Natural killer cell (primary cell): Measurements from ENCODE around the gene DAZAP1. TPM values are rescaled to one million over a fixed set of nuclear protein-coding genes. Genes with fewer than 3 reads are reported as not detected.

Experiments used
- ATAC-seq, 3 donors: fragments of 150-1000 bp in 2 of 3; fragments of 200-7000 bp in 1 of 3; cut with Tn5 transposase; 1 replicate in 1 of 3; 2 replicates in 2 of 3; pipeline ENCODE4 v1.10.0; 2021; ENCODE audit warnings: mild to moderate bottlenecking in 2 of 3, moderate library complexity in 2 of 3
- DNase-seq, 2 donors: peaks; one replicate each; pipeline versions ENCODE4 v3.0.0 to v3.0.0-alpha.2; 2013 to 2021; ENCODE audit warnings: mixed read lengths in 1 of 2
- H3K27ac ChIP-seq: one replicate; pipeline ENCODE4 v1.5.1; 2013; ENCODE audit warnings: mild to moderate bottlenecking, low read length
- H3K27me3 ChIP-seq: one replicate; pipeline ENCODE4 v1.6.1; 2013; ENCODE audit warnings: low read length; ENCODE audit not compliant: control insufficient read depth, insufficient read depth
- H3K36me3 ChIP-seq: one replicate; pipeline ENCODE4 v1.6.1; 2013; ENCODE audit warnings: low read length; ENCODE audit not compliant: control insufficient read depth, insufficient read depth
- H3K4me1 ChIP-seq: one replicate; pipeline ENCODE4 v1.6.1; 2013; ENCODE audit warnings: low read length; ENCODE audit not compliant: control insufficient read depth, insufficient read depth
- H3K4me3 ChIP-seq: one replicate; pipeline ENCODE4 v1.5.1; 2013; ENCODE audit warnings: low read length
- H3K9me3 ChIP-seq: one replicate; pipeline ENCODE4 v1.6.1; 2013; ENCODE audit warnings: low read length; ENCODE audit not compliant: control insufficient read depth, insufficient read depth
- H3K27ac Mint-ChIP-seq, 2 donors: one replicate each; pipeline ENCODE4 v1.8.0; 2022; ENCODE audit warnings: mild to moderate bottlenecking in 2 of 2, mixed read lengths in 2 of 2, moderate library complexity in 1 of 2
- H3K27me3 Mint-ChIP-seq, 2 donors: one replicate each; pipeline ENCODE4 v1.8.0; 2022; ENCODE audit warnings: low read depth in 2 of 2, mixed read lengths in 2 of 2
- H3K36me3 Mint-ChIP-seq: one replicate; pipeline ENCODE4 v1.8.0; 2022; ENCODE audit warnings: mixed read lengths
- H3K4me1 Mint-ChIP-seq, 2 donors: one replicate each; pipeline ENCODE4 v1.8.0; 2022; ENCODE audit warnings: mixed read lengths in 2 of 2
- H3K4me3 Mint-ChIP-seq: one replicate; pipeline ENCODE4 v1.8.0; 2022; ENCODE audit warnings: mild to moderate bottlenecking, moderate library complexity, mixed read lengths
- H3K9me3 Mint-ChIP-seq, 2 donors: one replicate each; pipeline ENCODE4 v1.8.0; 2022; ENCODE audit warnings: mixed read lengths in 2 of 2
- CTCF ChIP-seq: fragments of 200-600 bp; IDR thresholded peaks from one replicate; pipeline ENCODE4 v1.8.0; 2022; ENCODE audit warnings: antibody characterized with exemption
- WGBS: methylation state at CpG from one replicate; pipeline ENCODE4 v1.1.7; 2013; ENCODE audit warnings: missing lambda C conversion rate; ENCODE audit not compliant: insufficient coverage; 5-methylcytosine and 5-hydroxymethylcytosine counted together
- intact Hi-C: fragments of 100-400 bp; cut with micrococcal nuclease; formaldehyde crosslinking; loops from one replicate; pipeline ENCODE4 v1.14.2; 2022
- total RNA-seq, 4 donors: library from RNA; stranded (reverse); fragments of 120-200 nt in 1 of 4; gene quantifications; one replicate each; pipeline versions ENCODE4 v1.2.3 to v1.2.4, GENCODE V29; 2013 to 2022

DAZAP1 gene
- total RNA-seq, 3 donors from 2014 or later (not counting 1 experiment from before 2014, with no cell fraction given), result 166 to 207 (median 170) TPM

- ATAC-seq (no peak), DNase-seq (no peak)
- Histone ChIP-seq H3K27ac (no peak overlapping the region), H3K4me3 (no peak overlapping the region), H3K27me3 (no peaks in the 10 kb centered on the region), H3K9me3 (no peaks in the 10 kb centered on the region), H3K4me1 (peaks cover 18% of the 10 kb centered on the region), H3K36me3 (peaks cover 18% of the 10 kb centered on the region)
- no peak for TF ChIP-seq CTCF
- Mint-ChIP-seq H3K27me3 (peaks cover 6% of the 10 kb centered on the region in 2 donors), H3K36me3 (no peaks in the 10 kb centered on the region), H3K4me1 (peaks cover 17 to 31% of the 10 kb centered on the region in 2 donors), H3K4me3 (no peak overlapping the region), H3K27ac (no peak overlapping the region), H3K9me3 (no peaks in the 10 kb centered on the region)
- WGBS, result 98% methylated on average over 3 of the region's 3 CpGs
- intact Hi-C loops, result no loop called here
These were observed 21.6 kb upstream of the DAZAP1 start for GRCh38 chr19:1385816-1386215.

GRCh38 chr19:1386945-1387683 lies 20.3 kb upstream of the DAZAP1 start:
- ATAC-seq (no peak), DNase-seq (no peak)
- H3K4me1 ChIP-seq, result peaks cover 18% of the 10 kb centered on the region
- Mint-ChIP-seq H3K27ac (no peak overlapping the region), H3K27me3 (peaks cover 6% of the 10 kb centered on the region in 2 donors), H3K9me3 (no peaks in the 10 kb centered on the region), H3K4me1 (peaks cover 17 to 31% of the 10 kb centered on the region in 2 donors), H3K4me3 (peak overlapping the region; percentile 4), H3K36me3 (no peaks in the 10 kb centered on the region)
- intact Hi-C loops, result no loop called here
- TF ChIP-seq CTCF, result no peak
- no peak overlapping the region for H3K27ac ChIP-seq
- 96% methylated on average over 39 of the region's 39 CpGs for WGBS
- no peak overlapping the region for H3K4me3 ChIP-seq
- no peaks in the 10 kb centered on the region for H3K9me3 ChIP-seq
- H3K36me3 ChIP-seq, result peaks cover 23% of the 10 kb centered on the region
- H3K27me3 ChIP-seq, result no peaks in the 10 kb centered on the region

DNA sequence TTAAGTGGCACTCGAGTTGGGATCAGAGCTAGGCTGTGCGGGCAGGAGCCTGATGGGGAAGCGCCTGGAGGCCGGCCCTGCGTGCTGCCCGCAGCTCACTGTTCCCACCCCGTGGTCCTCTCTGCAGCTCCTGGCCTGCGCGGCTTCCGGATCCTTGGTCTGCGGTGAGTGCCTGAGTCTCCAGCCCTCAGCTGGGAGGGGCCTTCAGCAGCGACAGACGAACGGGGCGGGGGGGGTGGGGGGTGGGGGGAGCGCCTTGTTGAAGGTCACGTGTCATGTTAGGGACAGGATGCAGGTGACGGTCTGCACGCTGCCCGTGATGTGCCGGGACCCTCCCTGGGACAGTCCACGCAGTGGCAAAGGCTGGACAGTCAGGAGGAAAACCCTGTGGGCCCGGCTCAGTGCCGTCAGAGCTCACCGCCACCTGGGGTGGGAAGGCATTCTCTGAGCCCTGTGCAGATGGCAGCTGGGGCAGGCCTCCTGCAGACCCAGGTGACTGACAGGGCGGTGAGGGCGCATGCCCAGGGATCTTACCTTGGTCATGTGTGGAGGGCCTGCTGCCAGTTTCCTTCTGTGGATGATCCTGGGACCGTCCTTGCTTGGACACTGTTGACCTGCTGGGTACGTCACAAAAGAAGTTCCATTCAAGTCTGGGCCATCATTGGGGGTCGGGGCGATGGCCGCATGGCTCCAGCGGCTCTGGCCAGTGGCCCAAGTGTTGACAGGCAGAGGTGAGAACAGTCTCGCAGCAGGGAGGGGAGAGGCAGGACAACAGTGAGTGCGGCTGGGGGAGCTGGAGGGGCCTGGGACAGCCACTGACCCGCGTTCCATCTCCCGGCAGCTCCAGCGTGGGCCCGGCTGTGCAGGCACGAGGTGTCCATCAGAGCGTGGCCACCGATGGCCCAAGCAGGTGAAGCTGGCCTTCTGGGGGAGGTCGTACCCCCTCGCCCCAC lies 19.4 kb upstream of the DAZAP1 start:
- ATAC-seq (no peak), DNase-seq (no peak)
- intact Hi-C loops, result no loop called here
- no peaks in the 10 kb centered on the region for H3K36me3 Mint-ChIP-seq
- H3K27me3 Mint-ChIP-seq, result peaks cover 4 to 6% of the 10 kb centered on the region in 2 donors
- no peaks in the 10 kb centered on the region for H3K9me3 Mint-ChIP-seq
- H3K27ac ChIP-seq, result no peak overlapping the region
- H3K36me3 ChIP-seq, result peaks cover 30% of the 10 kb centered on the region
- no peaks in the 10 kb centered on the region for H3K27me3 ChIP-seq
- no peak overlapping the region for H3K27ac Mint-ChIP-seq
- H3K4me3 Mint-ChIP-seq, result no peak overlapping the region
- WGBS, result 94% methylated on average over 39 of the region's 45 CpGs
- no peaks in the 10 kb centered on the region for H3K9me3 ChIP-seq
- H3K4me1 ChIP-seq, result peaks cover 14% of the 10 kb centered on the region
- no peak for TF ChIP-seq CTCF
- peaks cover 14 to 28% of the 10 kb centered on the region in 2 donors for H3K4me1 Mint-ChIP-seq
- no peak overlapping the region for H3K4me3 ChIP-seq
